Placental pericyte (primary cell): ENCODE results near the gene SMAGP. TPM values are rescaled to one million over a fixed set of nuclear protein-coding genes. Genes with fewer than 3 reads are reported as not detected.

Experiments
- total RNA-seq: library from RNA; depleted of rRNA; stranded (reverse); fragments of >200 nt; gene quantifications from 2 replicates; pipeline ENCODE4 v1.2.3, GENCODE V29; 2012

The SMAGP gene
- 6.6 and 23.6 TPM in 2 replicates for total RNA-seq

GRCh38 chr12:51270067-51270950, at the start of gene SMAGP:
SMAGP (minus strand) TSS chr12:51270415; CDS start chr12:51269278, 1,137 bp downstream.

GRCh38 chr12:51238510-51239334, 31.5 kb downstream of the SMAGP start, which contains the start of gene DAZAP2:
DAZAP2 (plus strand) TSS chr12:51238826; CDS start chr12:51238908, 82 bp downstream.

GRCh38 chr12:51217968-51218606, 52.1 kb downstream of the SMAGP start, which contains the start of gene POU6F1:
POU6F1 (minus strand) TSS chr12:51218062; CDS start chr12:51206836, 11,226 bp downstream.

Other genes starting within 250 kb of the SMAGP start
- 57.4 and 123 TPM in 2 replicates for gene SLC11A2, start 244.0 kb downstream of the SMAGP start, total RNA-seq
- gene LETMD1, start 222.1 kb downstream of the SMAGP start, total RNA-seq, result 28.6 and 54.7 TPM in 2 replicates
- 29.5 and 34.9 TPM in 2 replicates for gene CSRNP2, start 186.8 kb downstream of the SMAGP start, total RNA-seq
- gene TFCP2, start 97.3 kb downstream of the SMAGP start, total RNA-seq, result 9.6 and 9.8 TPM in 2 replicates
- 1.4 and 9.6 TPM in 2 replicates for gene POU6F1, start 52.4 kb downstream of the SMAGP start, total RNA-seq
- gene DAZAP2, start 31.6 kb downstream of the SMAGP start, total RNA-seq, result 85.3 and 127 TPM in 2 replicates
- gene BIN2, start 53.8 kb upstream of the SMAGP start, total RNA-seq, result not detected in 2 replicates
- gene CELA1, start 76.3 kb upstream of the SMAGP start, total RNA-seq, result not detected in 2 replicates
- gene GALNT6, start 121.0 kb upstream of the SMAGP start, total RNA-seq, result 10.5 and 108 TPM in 2 replicates
- 1.5 and 8.2 TPM in 2 replicates for gene SLC4A8, start 154.4 kb upstream of the SMAGP start, total RNA-seq